AG04450 (cell line): Measurements from ENCODE around the gene SLC39A11. TPM values are rescaled to one million over a fixed set of nuclear protein-coding genes. Genes with fewer than 3 reads are reported as not detected.

ENCODE experiments used
- CTCF ChIA-PET: fragments of 300-600, 350-600 bp; formaldehyde crosslinking; extraction: SDS; loops from one replicate; lab custom pipeline; 2022; ENCODE audit warnings: antibody characterized with exemption, inconsistent platforms; lab: Charles Lee
- POLR2A ChIA-PET: fragments of 350-600 bp; formaldehyde crosslinking; extraction: SDS; loops from one replicate; lab custom pipeline; 2021; ENCODE audit warnings: antibody characterized with exemption, inconsistent platforms; lab: Yijun Ruan, JAX
- DNase-seq: peaks from one replicate; pipeline ENCODE4 v3.0.0-alpha.2; 2011; ENCODE audit warnings: low read depth, low spot score
- H3K27ac ChIP-seq: one replicate; pipeline ENCODE4 v1.5.1; 2012; ENCODE audit warnings: low read depth, low read length, control low read depth
- H3K27me3 ChIP-seq: one replicate; pipeline ENCODE4 v1.6.0; 2012; ENCODE audit warnings: low read length; ENCODE audit not compliant: control insufficient read depth, insufficient read depth
- H3K4me3 ChIP-seq: 2 replicates; pipeline ENCODE4 v1.5.1; 2011; ENCODE audit warnings: mild to moderate bottlenecking, low read depth, low read length, control low read depth
- H3K9me3 ChIP-seq: 2 replicates; pipeline ENCODE4 v1.5.1; 2012; ENCODE audit warnings: low read length; ENCODE audit not compliant: control insufficient read depth, insufficient read depth
- CTCF ChIP-seq: IDR thresholded peaks from 2 replicates; pipeline ENCODE4 v1.5.1; 2011; ENCODE audit warnings: low read depth, low read length, control low read depth, inconsistent platforms
- polyA plus RNA-seq: library from polyadenylated mRNA; depleted of rRNA; stranded (reverse); fragments of >200 nt; gene quantifications from 2 replicates; pipeline ENCODE4 v1.2.3, GENCODE V29; 2011

The SLC39A11 gene
- polyA plus RNA-seq, 1 experiment = 18.0 TPM

GRCh38 chr17:72604518-72604917 is 488.0 kb downstream of the SLC39A11 start:
- no peak overlapping the region for H3K27ac ChIP-seq
- no peak overlapping the region for H3K4me3 ChIP-seq
- no peak for TF ChIP-seq CTCF
- H3K27me3 ChIP-seq = no peaks in the 10 kb centered on the region
- ChIA-PET POLR2A (interaction anchor here (2.8 kb wide), 1 partner anchor 12 kb away, joined by 49 read pairs; no protein-coding TSS in a partner anchor), CTCF (interaction anchor here (1.5 kb wide), 1 partner anchor 587 kb away, joined by 4 read pairs; no protein-coding TSS in a partner anchor)
- peaks cover 2% of the 10 kb centered on the region; the same call in 1 of the 2 replicates for H3K9me3 ChIP-seq
- no peak for DNase-seq

- CTCF ChIA-PET = interaction anchor here (0.8 to 2.4 kb wide), 7 partner anchors 8 to 588 kb away, joined by 3 to 9 read pairs (median 6); no protein-coding TSS in a partner anchor
- DNase-seq = peak; percentile 46
- POLR2A ChIA-PET = interaction anchor here (2.8 kb wide), 1 partner anchor 12 kb away, joined by 49 read pairs; no protein-coding TSS in a partner anchor
- no peaks in the 10 kb centered on the region for H3K27me3 ChIP-seq
- peaks cover 2% of the 10 kb centered on the region; the same call in 1 of the 2 replicates for H3K9me3 ChIP-seq
- H3K4me3 ChIP-seq = no peak overlapping the region
- peak overlapping the region; percentile 62 for H3K27ac ChIP-seq
- no peak for TF ChIP-seq CTCF
Measured at GRCh38 chr17:72603420-72604242, 488.9 kb downstream of the SLC39A11 start.

GRCh38 chr17:72602517-72603419 is 489.7 kb downstream of the SLC39A11 start:
- no peaks in the 10 kb centered on the region for H3K27me3 ChIP-seq
- POLR2A ChIA-PET = interaction anchor here (0.9 to 2.8 kb wide), 2 partner anchors 11 to 80 kb away, joined by 3 to 49 read pairs; no protein-coding TSS in a partner anchor
- DNase-seq = no peak
- TF ChIP-seq CTCF = peak; percentile 50
- no peaks in the 10 kb centered on the region; the same call in 1 of the 2 replicates for H3K9me3 ChIP-seq
- no peak overlapping the region for H3K4me3 ChIP-seq
- CTCF ChIA-PET = interaction anchor here (0.8 to 2.4 kb wide), 7 partner anchors 8 to 125 kb away, joined by 3 to 9 read pairs (median 6); no protein-coding TSS in a partner anchor
- H3K27ac ChIP-seq = peak overlapping the region; percentile 62

GRCh38 chr17:72600934-72601333 is 491.6 kb downstream of the SLC39A11 start:
- CTCF ChIA-PET = no interaction called here
- POLR2A ChIA-PET = interaction anchor here (1.5 kb wide), 1 partner anchor 8 kb away, joined by 5 read pairs; no protein-coding TSS in a partner anchor
- no peaks in the 10 kb centered on the region for H3K27me3 ChIP-seq
- no peak overlapping the region for H3K4me3 ChIP-seq
- H3K27ac ChIP-seq = no peak overlapping the region
- TF ChIP-seq CTCF = no peak
- no peaks in the 10 kb centered on the region for H3K9me3 ChIP-seq
- no peak for DNase-seq
